Measurements from ENCODE around the gene CACNA1D.

DNA sequence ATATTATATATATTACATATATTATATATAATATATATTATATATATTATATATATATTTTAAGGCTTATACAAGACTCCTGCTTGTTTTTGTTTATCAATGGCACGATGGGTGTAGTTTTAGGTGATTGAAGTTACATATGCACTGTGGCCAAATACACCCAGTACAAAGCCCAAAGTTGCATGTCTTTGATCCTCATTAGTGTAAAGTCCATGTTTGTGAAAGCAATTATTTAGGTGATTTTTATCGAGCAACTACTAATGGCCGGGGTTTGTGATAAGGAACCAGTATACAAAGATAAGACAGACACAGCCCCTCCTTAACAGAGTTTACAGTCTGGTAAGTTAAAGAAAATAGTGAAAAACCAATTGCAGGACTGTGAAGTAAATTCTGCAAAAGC lies 197.5 kb downstream of the CACNA1D start:
- TF ChIP-seq CTCF (conservative IDR thresholded peaks at IDR 0.05; ENCODE audit: low read depth, low read length) (no peak), EZH2 (IDR thresholded peaks at IDR 0.05; ENCODE audit: borderline replicate concordance, low read depth, low read length, poor library complexity, severe bottlenecking) (no peak)

Data from A673 (cell line).